K562 treated with DMSO at 1 percent for 48 hours (cell line): ENCODE results near the gene SIK3. TPM values are rescaled to one million over a fixed set of nuclear protein-coding genes. Genes with fewer than 3 reads are reported as not detected.

Experiments used
- total RNA-seq: library from RNA; unstranded; fragments of 300-600 nt; gene quantifications from 2 replicates; pipeline ENCODE4 v1.2.3, GENCODE V29; 2022; ENCODE audit warnings: low replicate concordance; ENCODE audit errors: extremely low read depth

Gene SIK3
- total RNA-seq = not detected in 2 replicates

DNA sequence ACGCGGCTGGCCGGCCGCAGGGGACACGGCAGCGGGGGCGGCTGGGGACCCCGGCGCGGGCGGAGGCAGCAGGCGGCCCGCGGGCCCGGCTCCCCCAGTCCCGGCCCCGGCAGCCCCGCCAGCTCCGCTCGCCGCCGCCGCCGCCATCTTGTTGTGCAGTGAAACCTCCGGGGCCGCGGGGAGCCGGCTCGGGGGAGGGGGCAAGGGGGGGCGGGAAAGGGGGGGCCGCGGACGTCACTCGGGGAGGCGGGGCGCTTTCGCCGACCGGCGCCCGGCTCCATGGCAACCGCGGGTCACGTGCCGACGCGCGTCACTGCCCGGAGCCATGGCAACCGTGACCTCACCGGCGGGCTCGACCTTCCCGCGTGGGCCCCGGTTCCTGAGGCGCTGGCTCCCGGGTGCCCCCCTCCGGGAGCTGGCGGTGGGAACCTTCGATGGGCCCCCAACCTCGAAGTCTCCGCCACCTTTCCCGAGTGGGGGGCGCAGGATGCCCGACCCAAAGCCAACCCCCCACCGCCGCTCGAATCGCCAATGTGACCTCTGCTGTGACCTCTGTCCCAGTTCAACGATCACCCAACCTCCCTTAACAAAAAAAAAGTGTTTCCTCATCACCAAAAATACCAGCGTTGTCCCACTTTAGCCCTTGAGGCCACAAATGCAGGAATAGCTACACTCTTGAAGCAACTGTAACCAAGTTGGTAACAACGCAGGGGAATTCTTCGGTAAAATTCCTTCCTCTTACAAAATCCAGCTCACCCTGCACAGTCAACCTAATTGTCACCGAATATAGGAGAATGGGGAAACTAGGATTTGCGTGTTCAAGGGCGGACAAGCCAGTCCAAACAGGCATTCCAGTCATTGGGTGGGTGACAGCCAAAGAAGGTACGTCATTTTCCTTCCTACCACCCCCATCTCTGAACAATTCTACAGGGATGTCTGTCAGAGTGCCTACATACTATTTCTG, at the start of gene SIK3:
TSS of gene SIK3 (minus strand) at position 160 of the 964 bp plus-strand sequence. CDS start at position 147, 13 bp downstream.

DNA sequence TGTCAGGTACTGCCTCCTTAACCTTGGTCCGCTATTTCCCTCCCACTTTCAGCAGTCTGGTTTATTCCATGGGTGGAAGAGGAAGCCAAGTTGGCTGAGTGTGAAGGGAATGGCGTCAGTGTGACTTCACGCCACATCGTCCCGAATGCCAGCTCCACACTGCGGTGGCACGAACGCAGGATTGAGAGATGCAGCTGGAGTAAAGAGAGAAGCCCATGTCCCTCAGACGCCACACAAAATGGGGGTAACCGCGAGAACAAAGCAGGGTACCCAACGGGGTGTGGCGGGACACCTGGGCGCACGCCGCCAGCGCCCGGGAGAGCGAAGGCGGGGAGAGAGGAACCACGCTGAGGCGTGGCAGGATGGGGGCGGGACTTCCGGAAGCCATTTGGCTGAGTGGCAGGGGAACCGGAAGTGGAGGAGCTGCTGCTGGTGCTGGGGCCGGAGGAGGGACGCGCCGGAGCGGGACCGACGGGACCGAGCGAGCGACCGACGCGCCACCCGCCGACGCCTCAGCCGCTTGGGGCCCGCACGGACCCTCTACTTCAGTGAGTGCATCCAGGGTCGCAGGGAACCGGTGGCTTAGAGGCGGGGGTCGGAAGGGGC, 45.7 kb upstream of the SIK3 start, which contains the start of gene PAFAH1B2:
TSS of gene PAFAH1B2 (plus strand) at position 417 of the 606 bp plus-strand sequence. CDS start 8,161 bp downstream, outside the sequence.

DNA sequence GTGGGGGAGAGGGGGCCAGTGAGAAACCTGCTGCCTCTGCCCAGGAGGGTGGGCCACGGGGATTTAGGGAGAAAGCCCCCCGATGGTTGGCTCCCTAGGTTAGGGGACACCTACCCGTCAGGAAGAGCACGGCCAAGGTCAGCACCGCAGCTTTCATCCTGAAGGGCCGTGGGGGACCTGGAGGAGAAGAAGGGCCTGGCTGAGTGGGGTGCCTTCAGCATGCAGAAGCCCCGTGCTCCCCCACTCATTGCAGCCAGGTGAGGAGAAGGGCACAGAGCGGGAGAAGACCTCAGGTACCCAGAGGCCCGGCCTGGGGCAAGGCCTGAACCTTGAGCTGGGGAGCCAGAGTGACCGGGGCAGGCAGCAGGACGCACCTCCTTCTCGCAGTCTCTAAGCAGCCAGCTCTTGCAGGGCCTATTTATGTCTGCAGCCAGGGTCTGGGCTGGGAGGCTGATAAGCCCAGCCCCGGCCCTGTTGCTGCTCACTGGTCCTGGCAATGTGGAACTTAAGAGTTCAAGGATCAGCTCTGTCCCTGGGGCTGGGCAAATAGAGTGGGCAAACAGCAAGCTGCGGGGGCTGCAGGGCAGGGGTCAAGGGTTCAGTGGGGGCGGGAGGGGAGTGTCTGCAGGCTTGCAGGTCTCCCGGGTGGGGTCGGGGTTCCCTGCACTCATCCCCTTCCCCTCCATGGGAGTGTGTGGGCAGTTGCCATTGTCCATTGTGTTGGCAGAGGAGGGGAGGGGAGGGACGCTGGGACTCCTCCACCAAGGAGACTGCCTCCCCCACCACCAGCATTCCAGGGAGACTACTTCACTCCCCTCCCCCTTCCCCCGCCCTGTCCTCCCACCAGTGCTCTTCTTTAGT, 260.8 kb downstream of the SIK3 start, which contains the start of gene APOA1:
TSS of gene APOA1 (minus strand) at position 392 of the 861 bp plus-strand sequence. CDS start at position 157, 235 bp downstream.

DNA sequence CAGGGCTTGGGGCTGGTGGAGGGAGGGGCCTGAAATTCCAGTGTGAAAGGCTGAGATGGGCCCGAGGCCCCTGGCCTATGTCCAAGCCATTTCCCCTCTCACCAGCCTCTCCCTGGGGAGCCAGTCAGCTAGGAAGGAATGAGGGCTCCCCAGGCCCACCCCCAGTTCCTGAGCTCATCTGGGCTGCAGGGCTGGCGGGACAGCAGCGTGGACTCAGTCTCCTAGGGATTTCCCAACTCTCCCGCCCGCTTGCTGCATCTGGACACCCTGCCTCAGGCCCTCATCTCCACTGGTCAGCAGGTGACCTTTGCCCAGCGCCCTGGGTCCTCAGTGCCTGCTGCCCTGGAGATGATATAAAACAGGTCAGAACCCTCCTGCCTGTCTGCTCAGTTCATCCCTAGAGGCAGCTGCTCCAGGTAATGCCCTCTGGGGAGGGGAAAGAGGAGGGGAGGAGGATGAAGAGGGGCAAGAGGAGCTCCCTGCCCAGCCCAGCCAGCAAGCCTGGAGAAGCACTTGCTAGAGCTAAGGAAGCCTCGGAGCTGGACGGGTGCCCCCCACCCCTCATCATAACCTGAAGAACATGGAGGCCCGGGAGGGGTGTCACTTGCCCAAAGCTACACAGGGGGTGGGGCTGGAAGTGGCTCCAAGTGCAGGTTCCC, 268.6 kb downstream of the SIK3 start, which contains the start of gene APOC3:
TSS of gene APOC3 (plus strand) at position 383 of the 659 bp plus-strand sequence. CDS start 676 bp downstream, outside the sequence.

DNA sequence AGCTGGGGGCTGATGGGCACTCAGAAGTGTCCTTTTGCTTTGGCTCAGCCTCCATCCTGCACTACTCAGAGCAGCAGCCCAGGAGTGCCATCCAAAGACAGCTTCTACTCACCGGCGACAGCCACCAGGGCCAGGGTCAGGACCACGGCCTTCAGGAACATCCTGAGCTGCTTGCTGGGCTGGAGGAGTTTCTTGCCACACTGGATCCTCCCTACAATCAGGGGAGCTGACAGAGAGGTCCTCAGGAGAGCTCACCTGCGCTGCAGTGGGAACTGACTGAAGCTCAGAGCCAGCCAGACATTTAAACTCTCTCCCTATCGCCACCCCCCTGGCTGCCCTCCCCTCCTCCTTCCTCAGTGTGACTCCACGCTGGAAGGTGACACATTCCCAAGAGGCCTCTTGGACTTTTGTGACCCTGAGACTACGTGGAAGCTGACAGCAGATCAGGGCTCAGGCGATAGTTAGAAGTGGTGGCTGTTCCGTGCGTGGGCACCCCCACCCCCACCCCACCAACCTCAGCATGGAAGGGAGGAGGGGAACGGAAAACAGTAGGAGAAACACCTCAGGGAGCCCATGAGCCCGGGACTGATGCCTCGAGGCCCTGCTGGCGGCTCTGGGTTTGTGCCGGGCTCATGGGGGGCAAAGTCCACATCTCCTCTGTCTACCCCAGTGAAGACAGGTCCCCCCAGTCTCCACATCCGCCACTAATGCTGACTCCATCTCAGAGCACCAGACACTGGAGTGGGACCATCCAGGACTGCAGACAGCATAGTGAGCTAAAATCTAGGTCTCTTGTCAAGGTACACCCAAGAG, 275.0 kb downstream of the SIK3 start, which contains the start of gene APOA4:
TSS of gene APOA4 (minus strand) at position 274 of the 813 bp plus-strand sequence. CDS start at position 161, 113 bp downstream.

Other genes starting within 250 kb of the SIK3 start
- not detected in 2 replicates for gene PAFAH1B2, start 45.9 kb upstream of the SIK3 start, total RNA-seq
- not detected in 2 replicates for gene SIDT2, start 80.3 kb upstream of the SIK3 start, total RNA-seq
- not detected in 2 replicates for gene TAGLN, start 100.9 kb upstream of the SIK3 start, total RNA-seq
- not detected in 2 replicates for gene PCSK7, start 133.6 kb upstream of the SIK3 start, total RNA-seq
- gene RNF214, start 134.2 kb upstream of the SIK3 start, total RNA-seq = not detected in 2 replicates
- gene BACE1-AS, start 192.9 kb upstream of the SIK3 start, total RNA-seq = not detected in 2 replicates
- not detected in 2 replicates for gene BACE1, start 217.8 kb upstream of the SIK3 start, total RNA-seq
- not detected in 2 replicates for gene CEP164, start 229.4 kb upstream of the SIK3 start, total RNA-seq